Ovary (tissue), 9 donors: ENCODE data around the gene MRPL4. TPM values are rescaled to one million over a fixed set of nuclear protein-coding genes. Genes with fewer than 3 reads are reported as not detected.

ENCODE experiments used
- DNase-seq, 5 donors: peaks; one replicate each; pipeline ENCODE4 v3.0.0-alpha.2; 2019 to 2020
- H3K27ac ChIP-seq, 2 donors: fragments of 200-600 bp; one replicate each; pipeline versions ENCODE4 v1.5.1 to v1.8.0; 2019 to 2022
- H3K27me3 ChIP-seq: fragments of 200-600 bp; one replicate; pipeline ENCODE4 v1.8.0; 2022
- H3K36me3 ChIP-seq: fragments of 200-600 bp; sonication (generic); one replicate; pipeline ENCODE4 v1.5.1; 2019
- H3K4me1 ChIP-seq: one replicate; pipeline ENCODE4 v1.8.1; 2013; ENCODE audit warnings: mild to moderate bottlenecking, moderate library complexity; ENCODE audit not compliant: insufficient read depth
- H3K4me3 ChIP-seq: fragments of 200-600 bp; sonication (generic); one replicate; pipeline ENCODE4 v1.5.1; 2017
- H3K9me3 ChIP-seq, 2 donors: fragments of 200-600 bp in 1 of 2; sonication (generic) in 1 of 2; one replicate each; pipeline versions ENCODE4 v1.5.1 to v1.8.1; 2013 to 2019; ENCODE audit warnings: mild to moderate bottlenecking in 1 of 2, moderate library complexity in 1 of 2
- CTCF ChIP-seq, 3 donors: fragments of 450-650 bp in 2 of 3; fragments of 200-600 bp in 1 of 3; IDR thresholded peaks; one replicate each; pipeline versions ENCODE4 v1.5.1 to v1.8.0; 2016 to 2022; ENCODE audit warnings: antibody characterized with exemption in 3 of 3, mild to moderate bottlenecking in 1 of 3
- EP300 ChIP-seq: sonication (generic); formaldehyde crosslinking; IDR thresholded peaks from one replicate; pipeline ENCODE4 v1.6.1; 2017; ENCODE audit warnings: antibody characterized with exemption
- POLR2A ChIP-seq: fragments of 450-650 bp; IDR thresholded peaks from one replicate; pipeline ENCODE4 v1.6.1; 2017; ENCODE audit warnings: antibody characterized with exemption, mild to moderate bottlenecking, moderate library complexity
- WGBS, 3 donors: extraction: QIAGEN DNeasy Blood & Tissue Kit in 1 of 3; methylation state at CpG; one replicate each; pipeline versions ENCODE4 v1.1.5 to v1.1.7; 2013 to 2017; 5-methylcytosine and 5-hydroxymethylcytosine counted together
- intact Hi-C, 4 donors: fragments of 100-400 bp; cut with DNase I; formaldehyde crosslinking; loops; one replicate each; pipeline versions ENCODE4 v1.11.0 to v1.15.1; 2022 to 2023
- polyA plus RNA-seq, 2 donors: library from polyadenylated mRNA; stranded (reverse); fragments of 200-250 nt in 1 of 2; fragments of 350-450 nt in 1 of 2; fragmentation: Illumina TruSeq in 1 of 2; extraction: RNeasy Lipid Tissue Mini Kit (QIAGEN cat#74804) in 1 of 2; gene quantifications; one replicate each; pipeline ENCODE4 v1.2.3, GENCODE V29; 2013 to 2014
- total RNA-seq, 7 donors: library from RNA; depleted of rRNA in 2 of 7; stranded (reverse); fragments of >200 nt in 2 of 7; fragmentation: NEBNext Ultra II Directional in 3 of 7; extraction: Animal tissue kit (Norgen Biotek cat#: 25700) in 3 of 7; gene quantifications; one replicate each; pipeline versions ENCODE4 v1.1.0 to v1.2.4, GENCODE V29; 2016 to 2023
- donor health status: DM: no; HTN: no; CAD: no; lungs with moderate emphysema.
- donor health status: DM: no; HTN: no; CAD: no.
- donor health status: Bipolar disorder and iron deficiency.
- donor health status: DM: yes; HTN: yes; CAD: no.
- donor health status: DM: no; HTN: no; CAD: no.
- donor health status: DM: yes; HTN: yes; CAD: no.

The MRPL4 gene
- total and polyA plus RNA-seq, 9 donors, result 4.7 to 73.3 (median 58.9) TPM

- no peak overlapping the region for H3K27ac ChIP-seq
- TF ChIP-seq POLR2A, result no peak
- 7 to 42% (median 22%) methylated on average over 14 to 25 of the region's 25 CpGs for WGBS, 3 donors
- intact Hi-C loops, result no loop called here
- H3K4me1 ChIP-seq, result peaks cover 15% of the 10 kb centered on the region
- H3K9me3 ChIP-seq, result no peaks in the 10 kb centered on the region
- H3K4me3 ChIP-seq, result no peak overlapping the region
- H3K27me3 ChIP-seq, result peaks cover 6% of the 10 kb centered on the region
- no peaks in the 10 kb centered on the region for H3K36me3 ChIP-seq
- DNase-seq, result no peak
Observed at GRCh38 chr19:10294368-10294697, 42.3 kb downstream of the MRPL4 start.

GRCh38 chr19:10295305-10295846 lies 43.4 kb downstream of the MRPL4 start:
- peaks cover 6% of the 10 kb centered on the region for H3K27me3 ChIP-seq
- no peak overlapping the region for H3K4me3 ChIP-seq
- TF ChIP-seq CTCF (IDR thresholded peaks at IDR 0.05) (no peak), EP300 (no peak), POLR2A (no peak)
- H3K4me1 ChIP-seq, result peaks cover 13% of the 10 kb centered on the region
- intact Hi-C loops, result no loop called here
- H3K9me3 ChIP-seq, result no peaks in the 10 kb centered on the region
- WGBS, 3 donors, result 1 to 3% (median 2%) methylated on average over 47 to 48 of the region's 48 CpGs
- H3K36me3 ChIP-seq, result no peaks in the 10 kb centered on the region
- no peak overlapping the region for H3K27ac ChIP-seq
- peak in 1 of 5 donors; percentile 59 for DNase-seq

- Histone ChIP-seq H3K27me3 (peaks cover 6% of the 10 kb centered on the region), H3K36me3 (no peaks in the 10 kb centered on the region), H3K27ac (no peak overlapping the region), H3K9me3 (no peaks in the 10 kb centered on the region), H3K4me3 (no peak overlapping the region), H3K4me1 (peaks cover 12% of the 10 kb centered on the region)
- intact Hi-C loops, result no loop called here
- TF ChIP-seq POLR2A (no peak), EP300 (no peak), CTCF (IDR thresholded peaks at IDR 0.05) (no peak)
- no peak for DNase-seq
- 1 to 8% (median 2%) methylated on average over 42 to 58 of the region's 58 CpGs for WGBS, 3 donors
Observed at GRCh38 chr19:10295847-10296591, 44.0 kb downstream of the MRPL4 start.

- Histone ChIP-seq H3K4me3 (no peak overlapping the region), H3K4me1 (peaks cover 5% of the 10 kb centered on the region), H3K27me3 (no peaks in the 10 kb centered on the region), H3K36me3 (no peaks in the 10 kb centered on the region), H3K27ac (no peak overlapping the region), H3K9me3 (no peaks in the 10 kb centered on the region)
- no peak for DNase-seq
- TF ChIP-seq EP300 (no peak), CTCF (IDR thresholded peaks at IDR 0.05) (no peak), POLR2A (no peak)
- WGBS, 3 donors, result 38 to 47% (median 43%) methylated on average over 14 of the region's 14 CpGs
- intact Hi-C loops, result no loop called here
Observed at GRCh38 chr19:10299545-10300458, 47.8 kb downstream of the MRPL4 start.
